Measurements from ENCODE around the gene CORIN. TPM values are rescaled to one million over a fixed set of nuclear protein-coding genes. Genes with fewer than 3 reads are reported as not detected.
"Not testable (repeated sequence)": the region's sequence is repeated elsewhere in the genome, so short reads cannot be mapped to it uniquely, and the experiment has no call there.

CORIN gene
- polyA plus RNA-seq, 1 donor from 2014 or later, result not detected

DNA sequence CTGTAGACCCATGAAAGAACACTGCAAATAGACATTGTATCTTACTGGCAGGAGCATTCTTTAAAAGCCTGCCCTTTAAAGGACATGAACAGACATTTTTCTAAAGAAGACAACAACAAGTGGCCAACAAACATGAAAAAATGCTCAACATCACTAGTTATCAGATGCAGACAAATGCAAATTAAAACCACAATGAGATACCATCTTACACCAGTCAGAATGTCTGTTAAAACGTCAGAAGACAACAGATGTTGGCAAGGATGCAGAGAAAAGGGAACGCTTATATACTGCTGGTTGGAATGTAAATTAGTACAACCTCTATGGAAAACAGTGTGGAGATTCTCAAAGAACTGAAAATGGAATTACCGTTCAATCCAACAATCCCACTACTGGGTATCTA, 275.6 kb downstream of the CORIN start:
- Mint-ChIP-seq H3K9me3 (no peaks in the 10 kb centered on the region), H3K4me1 (peaks cover 4 to 10% (median 5%) of the 10 kb centered on the region in 3 donors), H3K27me3 (no peaks in the 10 kb centered on the region), H3K4me3 (no peak overlapping the region), H3K27ac (no peak overlapping the region), H3K36me3 (peaks cover 4% of the 10 kb centered on the region)

DNA sequence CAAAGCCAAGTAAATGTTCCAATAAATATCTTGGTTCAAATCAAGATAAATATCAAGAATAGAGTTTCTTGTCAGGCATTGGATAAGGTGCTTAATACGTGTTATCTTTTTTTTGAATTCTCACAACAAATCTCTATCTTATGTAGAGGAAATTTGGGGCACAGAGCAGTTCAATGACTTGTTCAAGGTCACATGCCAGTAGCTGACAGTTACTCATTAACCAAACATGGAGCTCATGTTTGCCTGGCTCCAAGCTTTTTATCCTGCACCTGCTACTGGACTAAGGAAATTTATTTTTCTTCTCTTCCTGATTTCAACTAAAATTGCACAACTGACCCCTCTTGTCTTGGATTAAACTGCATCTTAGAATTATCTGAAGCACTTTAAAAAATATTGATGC, 276.5 kb downstream of the CORIN start:
- H3K4me1 Mint-ChIP-seq, result peaks cover 4 to 10% (median 5%) of the 10 kb centered on the region in 3 donors
- peaks cover 4% of the 10 kb centered on the region for H3K36me3 Mint-ChIP-seq
- H3K4me3 Mint-ChIP-seq, result no peak overlapping the region
- H3K9me3 Mint-ChIP-seq, result no peaks in the 10 kb centered on the region
- no peak overlapping the region for H3K27ac Mint-ChIP-seq
- no peaks in the 10 kb centered on the region for H3K27me3 Mint-ChIP-seq

DNA sequence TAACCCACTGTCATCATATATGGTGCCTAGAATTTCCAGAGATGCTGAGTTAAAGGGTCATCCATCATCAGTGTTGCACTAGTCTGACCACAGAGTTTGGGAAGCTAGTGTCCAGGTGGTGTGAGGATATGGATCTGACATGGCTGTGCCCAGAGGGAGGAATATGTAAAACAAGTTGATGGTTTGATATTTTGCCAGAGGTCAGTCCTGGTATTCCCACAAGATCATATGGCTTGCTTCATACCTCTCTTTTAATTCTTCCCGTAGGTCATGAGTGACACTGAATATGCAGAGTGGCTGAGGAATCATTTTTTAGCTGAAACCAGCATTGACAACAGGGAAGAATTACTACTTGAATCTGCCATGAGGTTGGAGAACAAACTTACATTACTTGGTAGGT, 277.2 kb downstream of the CORIN start:
- peaks cover 4% of the 10 kb centered on the region for H3K36me3 Mint-ChIP-seq
- no peak overlapping the region for H3K27ac Mint-ChIP-seq
- H3K4me3 Mint-ChIP-seq, result no peak overlapping the region
- H3K27me3 Mint-ChIP-seq, result no peaks in the 10 kb centered on the region
- peaks cover 4 to 10% (median 5%) of the 10 kb centered on the region in 3 donors for H3K4me1 Mint-ChIP-seq
- H3K9me3 Mint-ChIP-seq, result no peaks in the 10 kb centered on the region

DNA sequence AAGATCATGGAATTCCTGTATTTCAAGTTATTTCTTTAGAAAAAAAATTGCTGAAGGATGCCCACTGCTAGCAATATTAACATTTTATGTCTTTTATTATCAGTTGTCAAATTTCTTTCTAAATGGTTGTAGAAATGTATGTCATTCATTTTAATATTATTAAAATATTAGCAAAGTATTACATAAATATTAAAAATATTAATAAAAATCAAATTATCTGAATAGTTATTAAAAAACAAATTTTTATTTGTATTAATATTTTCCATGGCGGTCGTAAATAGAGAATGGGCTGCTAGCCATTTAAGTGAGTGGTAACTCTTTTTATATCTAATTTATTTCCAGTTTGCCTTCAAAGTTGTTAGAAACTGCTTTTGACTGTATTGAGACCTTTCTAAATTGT, 280.6 kb downstream of the CORIN start:
- Mint-ChIP-seq H3K4me3 (no peak overlapping the region), H3K27me3 (no peaks in the 10 kb centered on the region), H3K9me3 (no peaks in the 10 kb centered on the region), H3K27ac (no peak overlapping the region), H3K4me1 (no peaks in the 10 kb centered on the region), H3K36me3 (peaks cover 11% of the 10 kb centered on the region)

DNA sequence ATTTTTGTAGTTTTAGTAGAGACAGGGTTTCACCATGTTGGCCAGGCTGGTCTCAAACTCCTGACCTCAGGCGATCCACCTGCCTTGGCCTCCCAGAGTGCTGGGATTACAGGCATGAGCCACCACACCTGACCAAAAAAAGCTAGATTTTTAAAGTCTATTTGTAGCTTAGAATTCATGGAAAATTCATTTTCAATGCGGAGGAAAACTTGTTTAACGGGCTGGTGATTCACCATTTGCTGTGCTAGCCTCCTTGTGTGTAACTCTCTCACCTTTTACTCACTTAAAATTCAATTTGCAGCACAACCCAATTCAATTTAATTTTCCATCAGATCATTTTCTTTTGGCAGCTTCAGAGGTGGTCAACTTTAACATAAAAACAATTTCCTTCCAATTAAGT, 281.9 kb downstream of the CORIN start:
- not testable (repeated sequence) for H3K4me1 Mint-ChIP-seq, H3K4me3 Mint-ChIP-seq, H3K27ac Mint-ChIP-seq, H3K9me3 Mint-ChIP-seq, H3K27me3 Mint-ChIP-seq
- peaks cover 17% of the 10 kb centered on the region for H3K36me3 Mint-ChIP-seq

DNA sequence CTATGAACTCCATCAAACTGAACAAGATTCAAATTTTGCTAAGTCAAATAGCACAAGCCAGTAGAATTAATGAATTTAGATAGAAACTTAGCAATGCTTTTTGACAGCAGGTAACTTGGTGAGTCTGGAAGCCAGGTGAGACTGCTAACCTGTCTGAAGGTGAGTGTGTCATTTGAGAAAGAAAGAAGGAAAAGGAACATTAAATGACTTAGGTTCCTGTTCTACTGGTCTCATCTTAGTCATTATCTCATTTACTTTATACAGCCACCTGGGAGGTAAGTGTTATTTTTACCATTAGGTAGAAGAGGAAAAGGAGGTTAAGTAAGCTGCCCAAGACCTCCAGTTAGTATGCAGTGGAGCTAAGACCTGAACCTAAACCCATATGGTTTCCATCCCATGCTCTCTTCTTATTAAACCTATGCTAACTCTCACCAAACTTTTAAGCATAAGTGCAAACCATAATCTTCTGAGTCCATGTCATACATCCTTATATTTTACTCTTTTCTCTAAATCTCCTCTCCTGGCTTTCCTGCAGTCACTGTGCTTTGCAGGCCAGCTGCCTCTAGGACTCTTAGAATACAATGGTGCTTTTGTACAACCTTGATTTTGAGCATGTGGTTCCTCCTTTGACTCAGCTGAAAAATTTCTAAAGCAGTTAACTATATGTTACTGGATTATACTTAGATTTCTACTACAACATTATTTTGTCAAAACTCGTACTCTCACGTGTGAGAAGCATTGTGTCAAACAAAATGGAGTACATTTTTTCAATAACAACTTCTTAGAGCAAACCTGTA, 284.3 kb downstream of the CORIN start:
- no peak overlapping the region for H3K4me3 Mint-ChIP-seq
- H3K27ac Mint-ChIP-seq, result no peak overlapping the region
- H3K4me1 Mint-ChIP-seq, result peaks cover 0 to 2% (median 0%) of the 10 kb centered on the region in 3 donors
- H3K9me3 Mint-ChIP-seq, result no peaks in the 10 kb centered on the region
- no peaks in the 10 kb centered on the region for H3K27me3 Mint-ChIP-seq
- H3K36me3 Mint-ChIP-seq, result peaks cover 21% of the 10 kb centered on the region

DNA sequence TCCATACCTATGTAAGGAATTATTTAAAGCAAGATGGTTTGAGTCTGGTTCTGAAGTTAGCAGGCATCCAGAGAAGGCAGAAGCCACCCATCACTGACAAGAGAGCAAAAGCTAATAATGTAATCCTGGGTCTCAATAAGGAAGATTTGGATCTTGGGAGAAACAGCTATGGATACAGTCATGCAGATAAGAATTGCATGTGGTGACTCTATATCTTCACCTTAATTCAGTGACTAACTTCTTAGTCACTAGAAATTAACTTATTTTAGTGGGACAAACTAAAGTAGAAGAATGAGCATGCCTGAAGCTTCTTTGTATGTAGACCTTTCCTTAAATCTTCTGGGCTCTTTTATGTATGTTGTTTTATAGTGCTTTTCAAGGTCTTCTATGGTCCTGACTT, 286.2 kb downstream of the CORIN start:
- H3K4me3 Mint-ChIP-seq, result no peak overlapping the region
- H3K4me1 Mint-ChIP-seq, result peaks cover 0 to 2% (median 0%) of the 10 kb centered on the region in 3 donors
- peaks cover 27% of the 10 kb centered on the region for H3K36me3 Mint-ChIP-seq
- H3K9me3 Mint-ChIP-seq, result no peaks in the 10 kb centered on the region
- H3K27ac Mint-ChIP-seq, result no peak overlapping the region
- H3K27me3 Mint-ChIP-seq, result no peaks in the 10 kb centered on the region

DNA sequence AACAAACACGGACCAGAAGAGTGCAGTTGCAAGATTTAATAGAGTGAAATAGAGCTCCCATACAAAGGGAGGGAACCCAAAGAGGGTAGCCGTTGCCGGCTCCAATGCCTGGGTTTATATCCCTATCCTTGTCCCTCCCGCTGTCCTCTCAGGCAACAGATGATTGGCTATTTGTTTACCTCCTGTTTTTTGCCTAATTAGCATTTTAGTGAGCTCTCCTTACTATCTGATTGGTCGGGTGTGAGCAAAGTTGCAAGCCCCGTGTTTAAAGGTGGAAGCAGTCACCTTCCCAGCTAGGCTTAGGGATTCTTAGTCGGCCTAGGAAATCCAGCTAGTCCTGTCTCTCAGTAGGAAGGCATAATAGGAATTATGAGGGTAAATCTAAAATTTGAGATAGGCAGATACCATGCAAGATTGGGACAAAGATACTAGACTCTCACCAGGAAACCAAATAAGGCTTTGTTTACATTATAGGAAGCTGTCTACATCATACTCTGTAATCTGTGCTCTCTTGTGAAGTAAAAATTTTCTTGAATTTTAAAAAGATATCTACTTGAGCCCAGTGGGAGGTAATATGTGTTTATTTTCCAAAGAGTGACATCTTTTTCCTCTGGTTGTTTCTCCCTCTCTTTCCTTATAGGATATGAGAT, 286.8 kb downstream of the CORIN start:
- Mint-ChIP-seq H3K4me3 (no peak overlapping the region), H3K36me3 (peaks cover 31% of the 10 kb centered on the region), H3K27me3 (no peaks in the 10 kb centered on the region), H3K27ac (no peak overlapping the region), H3K9me3 (no peaks in the 10 kb centered on the region), H3K4me1 (peaks cover 0 to 2% (median 0%) of the 10 kb centered on the region in 3 donors)

DNA sequence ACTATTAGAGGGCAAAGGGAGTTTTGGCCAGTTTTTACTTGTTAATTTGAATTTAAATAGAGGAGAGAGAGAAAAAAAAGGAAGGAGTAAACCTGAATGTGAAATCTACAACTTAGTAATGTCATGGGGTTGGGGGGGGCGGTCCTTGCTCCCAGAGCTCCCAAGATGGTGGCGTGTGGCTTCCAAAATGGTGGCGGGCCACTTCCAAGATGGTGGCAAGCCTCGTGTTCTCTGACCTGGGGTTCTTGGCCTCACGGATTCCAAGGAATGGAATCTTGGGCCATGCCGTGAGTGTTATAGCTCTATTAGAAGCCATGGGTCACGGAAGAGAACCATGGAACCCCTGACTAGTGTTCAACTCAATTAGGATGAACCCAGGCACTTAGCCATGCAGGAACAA, 287.5 kb downstream of the CORIN start:
- H3K36me3 Mint-ChIP-seq, result peaks cover 38% of the 10 kb centered on the region
- not testable (repeated sequence) for H3K4me3 Mint-ChIP-seq, H3K27ac Mint-ChIP-seq, H3K27me3 Mint-ChIP-seq, H3K4me1 Mint-ChIP-seq, H3K9me3 Mint-ChIP-seq

Other genes with a start within 250 kb of the CORIN start
- gene NFXL1, start 76.5 kb upstream of the CORIN start, polyA plus RNA-seq, result 8.4 TPM
- gene CNGA1, start 178.6 kb upstream of the CORIN start, polyA plus RNA-seq, result not detected
- not detected for gene NIPAL1, start 178.7 kb upstream of the CORIN start, polyA plus RNA-seq